IMR-90 (cell line): Measurements from ENCODE around the gene HS6ST3. TPM values are rescaled to one million over a fixed set of nuclear protein-coding genes. Genes with fewer than 3 reads are reported as not detected.

Source experiments
- ATAC-seq: fragments of 200-7000 bp; cut with Tn5 transposase; 2 replicates; pipeline ENCODE4 v1.9.1; 2020; ENCODE audit warnings: low read depth, mild to moderate bottlenecking, moderate library complexity
- BruUV-seq: library from RNA; stranded (reverse); fragments of 400-500 nt; replicated peaks from 2 replicates; lab custom pipeline; 2021; lab: Mats Ljungman, UMichigan
- CTCF ChIA-PET: fragments of 300-600 bp; formaldehyde crosslinking; extraction: SDS; loops from one replicate; lab custom pipeline; 2021; ENCODE audit warnings: antibody characterized with exemption; lab: Yijun Ruan, JAX
- POLR2A ChIA-PET: fragments of 300-600 bp; sonication (Branson Sonifier 250); formaldehyde crosslinking; loops from one replicate; lab custom pipeline; 2022; ENCODE audit warnings: antibody characterized with exemption; ENCODE audit not compliant: unreplicated experiment; lab: Charles Lee
- DNase-seq: peaks from one replicate; pipeline ENCODE4 v3.0.0; 2013
- H2AFZ ChIP-seq: replicated peaks from 2 replicates; pipeline ENCODE3; 2013; ENCODE audit warnings: low read length, mild to moderate bottlenecking; ENCODE audit not compliant: poor library complexity
- H2AK5ac ChIP-seq: 2 replicates; pipeline ENCODE4 v1.6.1; 2013; ENCODE audit warnings: low read depth, low read length, inconsistent platforms
- H2AK9ac ChIP-seq: replicated peaks from 2 replicates; pipeline ENCODE3; 2013; ENCODE audit warnings: mild to moderate bottlenecking, low read depth, low read length, moderate library complexity; ENCODE audit not compliant: poor library complexity
- H2BK120ac ChIP-seq: 2 replicates; pipeline ENCODE4 v1.6.1; 2013; ENCODE audit warnings: low read depth, low read length, inconsistent platforms
- H2BK15ac ChIP-seq: 3 replicates; pipeline ENCODE4 v1.6.1; 2013; ENCODE audit warnings: low read depth, low read length, inconsistent platforms
- H2BK20ac ChIP-seq: 2 replicates; pipeline ENCODE4 v1.6.1; 2013; ENCODE audit warnings: low read depth, mild to moderate bottlenecking, inconsistent platforms, low read length, moderate library complexity
- H2BK5ac ChIP-seq: 2 replicates; pipeline ENCODE4 v1.6.1; 2013; ENCODE audit warnings: mild to moderate bottlenecking, low read depth, low read length, inconsistent platforms; ENCODE audit not compliant: poor library complexity, severe bottlenecking
- H3K14ac ChIP-seq: replicated peaks from 2 replicates; pipeline ENCODE4 v1.6.1; 2013; ENCODE audit warnings: low read depth, low read length, inconsistent platforms
- H3K18ac ChIP-seq: 2 replicates; pipeline ENCODE4 v1.6.1; 2013; ENCODE audit warnings: low read depth, low read length, control low read depth
- H3K23ac ChIP-seq: 2 replicates; pipeline ENCODE4 v1.6.1; 2013; ENCODE audit warnings: low read depth, low read length, inconsistent platforms
- H3K27ac ChIP-seq: 2 replicates; pipeline ENCODE4 v1.5.1; 2013; ENCODE audit warnings: mild to moderate bottlenecking, control low read depth, low read length; ENCODE audit not compliant: insufficient read depth
- H3K27me3 ChIP-seq: 2 replicates; pipeline ENCODE4 v1.6.1; 2013; ENCODE audit warnings: low read length; ENCODE audit not compliant: control insufficient read depth, insufficient read depth
- H3K36me3 ChIP-seq: 2 replicates; pipeline ENCODE4 v1.6.1; 2013; ENCODE audit warnings: low read length, mixed read lengths; ENCODE audit not compliant: control insufficient read depth, insufficient read depth
- H3K4ac ChIP-seq: 2 replicates; pipeline ENCODE4 v1.6.1; 2013; ENCODE audit warnings: low read depth, low read length, inconsistent platforms
- H3K4me1 ChIP-seq: 2 replicates; pipeline ENCODE4 v1.6.1; 2013; ENCODE audit warnings: low read length, mixed read lengths; ENCODE audit not compliant: control insufficient read depth, insufficient read depth
- H3K4me2 ChIP-seq: 2 replicates; pipeline ENCODE4 v1.6.1; 2013; ENCODE audit warnings: low read depth, mild to moderate bottlenecking, control low read depth, low read length, moderate library complexity
- H3K4me3 ChIP-seq: 2 replicates; pipeline ENCODE4 v1.5.1; 2013; ENCODE audit warnings: low read depth, mild to moderate bottlenecking, control low read depth, low read length, moderate library complexity; ENCODE audit not compliant: insufficient read depth
- H3K56ac ChIP-seq: 2 replicates; pipeline ENCODE4 v1.6.1; 2013; ENCODE audit warnings: low read length, inconsistent platforms; ENCODE audit not compliant: insufficient read depth; ENCODE audit errors: extremely low read depth
- H3K79me1 ChIP-seq, 2 experiments: 2 replicates each; pipeline ENCODE4 v1.6.1; 2013; ENCODE audit warnings: low read length in 2 of 2, inconsistent platforms in 1 of 2, low read depth in 1 of 2
- H3K9ac ChIP-seq: 2 replicates; pipeline ENCODE4 v1.6.1; 2013; ENCODE audit warnings: low read depth, low read length, control low read depth
- H3K9me1 ChIP-seq: 2 replicates; pipeline ENCODE4 v1.6.1; 2013; ENCODE audit warnings: low read length, inconsistent platforms; ENCODE audit not compliant: insufficient read depth
- H3K9me3 ChIP-seq: 2 replicates; pipeline ENCODE4 v1.6.1; 2013; ENCODE audit warnings: low read length; ENCODE audit not compliant: control insufficient read depth, insufficient read depth
- H4K20me1 ChIP-seq: 2 replicates; pipeline ENCODE4 v1.6.1; 2013; ENCODE audit warnings: low read length, inconsistent platforms; ENCODE audit not compliant: insufficient read depth
- H4K5ac ChIP-seq: 2 replicates; pipeline ENCODE4 v1.6.1; 2013; ENCODE audit warnings: mild to moderate bottlenecking, low read depth, low read length, control low read depth
- H4K8ac ChIP-seq, 2 experiments: 2 replicates each; pipeline ENCODE4 v1.6.1; 2013; ENCODE audit warnings: low read depth in 2 of 2, low read length in 2 of 2, control low read depth in 1 of 2, inconsistent platforms in 1 of 2
- H4K91ac ChIP-seq: 2 replicates; pipeline ENCODE4 v1.6.1; 2013; ENCODE audit warnings: low read depth, low read length, inconsistent platforms; ENCODE audit not compliant: insufficient read depth
- BHLHE40 ChIP-seq: fragments of 150-350 bp; IDR thresholded peaks from 2 replicates; pipeline ENCODE4 v1.6.1; 2016; ENCODE audit warnings: mild to moderate bottlenecking, low read depth, low read length
- CEBPB ChIP-seq: IDR thresholded peaks from 2 replicates; pipeline ENCODE4 v1.6.1; 2012; ENCODE audit warnings: low read depth, low read length, improper control_type of control experiment
- MAZ ChIP-seq: IDR thresholded peaks from 2 replicates; pipeline ENCODE4 v1.6.1; 2012; ENCODE audit warnings: low read depth, mild to moderate bottlenecking, low read length, improper control_type of control experiment, moderate library complexity, borderline replicate concordance
- NFE2L2 ChIP-seq: fragments of 150-350 bp; IDR thresholded peaks from 2 replicates; pipeline ENCODE4 v1.6.1; 2016; ENCODE audit warnings: low read depth, mild to moderate bottlenecking, low read length
- POLR2A ChIP-seq: IDR thresholded peaks from 2 replicates; pipeline ENCODE4 v1.6.1; 2012; ENCODE audit warnings: mild to moderate bottlenecking, low read depth, low read length
- RCOR1 ChIP-seq: IDR thresholded peaks from 2 replicates; pipeline ENCODE4 v1.6.1; 2012; ENCODE audit warnings: mild to moderate bottlenecking, low read length, improper control_type of control experiment; ENCODE audit not compliant: insufficient replicate concordance
- dilution Hi-C: fragments of 300-500 bp; cut with HindIII; formaldehyde crosslinking; loops from one replicate; pipeline ENCODE4 v1.14.3; 2018; ENCODE audit warnings: low sequenced_read_pairs; ENCODE audit not compliant: unreplicated experiment
- in situ Hi-C: fragments of 300-500 bp; cut with MboI; formaldehyde crosslinking; loops from 3 replicates; pipeline ENCODE4 v1.14.3; 2019; ENCODE audit warnings: low sequenced_read_pairs, inconsistent platforms, mixed read lengths
- intact Hi-C: fragments of 100-400 bp; cut with micrococcal nuclease; formaldehyde crosslinking; loops from 2 replicates; pipeline ENCODE4 v1.10.0; 2022
- polyA plus RNA-seq, 3 experiments: library from polyadenylated mRNA; depleted of rRNA; stranded (reverse); fragments of >200 nt; gene quantifications; 2 replicates each; pipeline ENCODE4 v1.2.3, GENCODE V29; 2012; ENCODE audit warnings: low replicate concordance in 1 of 3
- total RNA-seq: library from RNA; depleted of rRNA; stranded (reverse); fragments of >200 nt; gene quantifications from 2 replicates; pipeline ENCODE4 v1.2.3, GENCODE V29; 2012
- TF ChIP-seq, protein P1 (sequence below): fragments of 150-350 bp; IDR thresholded peaks from 2 replicates; pipeline ENCODE4 v1.6.1; 2017; ENCODE audit warnings: mild to moderate bottlenecking, antibody characterized with exemption, low read length, low read depth
- TF ChIP-seq, protein P2 (sequence below): fragments of 150-350 bp; IDR thresholded peaks from 2 replicates; pipeline ENCODE4 v1.6.1; 2016; ENCODE audit warnings: low read depth, mild to moderate bottlenecking, low read length, moderate library complexity, borderline replicate concordance
- TF ChIP-seq, protein P3 (sequence below): conservative IDR thresholded peaks from 2 replicates; pipeline ENCODE4 v1.5.1; 2012; ENCODE audit warnings: mild to moderate bottlenecking, low read depth, low read length, improper control_type of control experiment

Gene HS6ST3
- total and polyA plus RNA-seq, 2 of the 4 experiments (the other 2 are of a cell fraction): not detected

DNA sequence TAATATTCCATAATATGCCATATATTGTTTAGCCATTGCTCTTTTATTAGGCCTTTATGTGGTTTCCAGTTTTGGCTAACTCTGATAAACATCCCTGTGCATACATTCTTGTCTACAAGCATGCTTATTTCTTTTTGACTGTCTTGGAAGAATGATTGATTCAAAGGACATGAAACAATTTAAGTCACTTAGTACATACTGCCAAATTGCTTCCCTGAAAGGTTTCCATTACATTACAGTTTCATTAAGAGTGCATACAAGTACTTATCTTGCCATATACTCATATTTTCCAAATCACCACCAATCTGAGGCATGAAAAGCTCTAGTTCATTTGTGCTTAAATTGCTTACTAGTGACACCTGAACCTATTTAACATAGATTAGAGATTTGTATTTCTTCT lies 790.5 kb downstream of the HS6ST3 start:
- DNase-seq: no peak
- in situ Hi-C loops (no loop called here), dilution Hi-C loops (no loop called here), intact Hi-C loops (no loop called here)
- Histone ChIP-seq H4K91ac (no peak overlapping the region), H3K4me1 (no peaks in the 10 kb centered on the region), H3K4ac (no peak overlapping the region), H3K9me3 (0 out of 2 replicates have a peak, but pooled peaks cover 2% of the 10 kb centered on the region), H3K9me1 (no peaks in the 10 kb centered on the region), H3K36me3 (no peaks in the 10 kb centered on the region), H4K8ac (no peak overlapping the region), H3K56ac (no peak overlapping the region), H2BK5ac (no peak overlapping the region), H4K5ac (no peak overlapping the region), H4K20me1 (no peaks in the 10 kb centered on the region), H3K18ac (no peak overlapping the region), H3K9ac (no peak overlapping the region), H3K27ac (no peak overlapping the region), H2BK120ac (no peak overlapping the region), H3K14ac (no peak overlapping the region), H3K27me3 (no peaks in the 10 kb centered on the region), H2AK9ac (no peak overlapping the region), H3K79me1 (no peaks in the 10 kb centered on the region), H2AK5ac (no peak overlapping the region), H2AFZ (no peak overlapping the region), H2BK20ac (no peak overlapping the region), H3K23ac (no peak overlapping the region), H3K4me3 (no peak overlapping the region), H3K4me2 (no peak overlapping the region), H2BK15ac (no peak overlapping the region)
- BruUV-seq: no TSS peak
- POLR2A ChIA-PET: no interaction called here
- TF ChIP-seq, protein P1, sequence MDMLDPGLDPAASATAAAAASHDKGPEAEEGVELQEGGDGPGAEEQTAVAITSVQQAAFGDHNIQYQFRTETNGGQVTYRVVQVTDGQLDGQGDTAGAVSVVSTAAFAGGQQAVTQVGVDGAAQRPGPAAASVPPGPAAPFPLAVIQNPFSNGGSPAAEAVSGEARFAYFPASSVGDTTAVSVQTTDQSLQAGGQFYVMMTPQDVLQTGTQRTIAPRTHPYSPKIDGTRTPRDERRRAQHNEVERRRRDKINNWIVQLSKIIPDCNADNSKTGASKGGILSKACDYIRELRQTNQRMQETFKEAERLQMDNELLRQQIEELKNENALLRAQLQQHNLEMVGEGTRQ: no peak
- no peak for TF ChIP-seq CEBPB
- TF ChIP-seq, protein P2, sequence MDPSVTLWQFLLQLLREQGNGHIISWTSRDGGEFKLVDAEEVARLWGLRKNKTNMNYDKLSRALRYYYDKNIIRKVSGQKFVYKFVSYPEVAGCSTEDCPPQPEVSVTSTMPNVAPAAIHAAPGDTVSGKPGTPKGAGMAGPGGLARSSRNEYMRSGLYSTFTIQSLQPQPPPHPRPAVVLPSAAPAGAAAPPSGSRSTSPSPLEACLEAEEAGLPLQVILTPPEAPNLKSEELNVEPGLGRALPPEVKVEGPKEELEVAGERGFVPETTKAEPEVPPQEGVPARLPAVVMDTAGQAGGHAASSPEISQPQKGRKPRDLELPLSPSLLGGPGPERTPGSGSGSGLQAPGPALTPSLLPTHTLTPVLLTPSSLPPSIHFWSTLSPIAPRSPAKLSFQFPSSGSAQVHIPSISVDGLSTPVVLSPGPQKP: no peak
- TF ChIP-seq, protein P3, sequence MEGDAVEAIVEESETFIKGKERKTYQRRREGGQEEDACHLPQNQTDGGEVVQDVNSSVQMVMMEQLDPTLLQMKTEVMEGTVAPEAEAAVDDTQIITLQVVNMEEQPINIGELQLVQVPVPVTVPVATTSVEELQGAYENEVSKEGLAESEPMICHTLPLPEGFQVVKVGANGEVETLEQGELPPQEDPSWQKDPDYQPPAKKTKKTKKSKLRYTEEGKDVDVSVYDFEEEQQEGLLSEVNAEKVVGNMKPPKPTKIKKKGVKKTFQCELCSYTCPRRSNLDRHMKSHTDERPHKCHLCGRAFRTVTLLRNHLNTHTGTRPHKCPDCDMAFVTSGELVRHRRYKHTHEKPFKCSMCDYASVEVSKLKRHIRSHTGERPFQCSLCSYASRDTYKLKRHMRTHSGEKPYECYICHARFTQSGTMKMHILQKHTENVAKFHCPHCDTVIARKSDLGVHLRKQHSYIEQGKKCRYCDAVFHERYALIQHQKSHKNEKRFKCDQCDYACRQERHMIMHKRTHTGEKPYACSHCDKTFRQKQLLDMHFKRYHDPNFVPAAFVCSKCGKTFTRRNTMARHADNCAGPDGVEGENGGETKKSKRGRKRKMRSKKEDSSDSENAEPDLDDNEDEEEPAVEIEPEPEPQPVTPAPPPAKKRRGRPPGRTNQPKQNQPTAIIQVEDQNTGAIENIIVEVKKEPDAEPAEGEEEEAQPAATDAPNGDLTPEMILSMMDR: no peak
- no peak for TF ChIP-seq BHLHE40
- TF ChIP-seq NFE2L2: no peak
- no peak for TF ChIP-seq MAZ
- no peak for TF ChIP-seq POLR2A
- no peak for TF ChIP-seq RCOR1
- no peak for ATAC-seq
- CTCF ChIA-PET: no interaction called here
